GM23248 (cell line): ENCODE data around the gene OR7A17.

Experiments
- EZH2 ChIP-seq: fragments of 200-600 bp; sonication (generic); IDR thresholded peaks from 2 replicates; pipeline ENCODE4 v1.6.1; 2018; ENCODE audit warnings: antibody characterized with exemption, mild to moderate bottlenecking; ENCODE audit not compliant: insufficient read depth, poor library complexity, severe bottlenecking
- EZH2phosphoT487 ChIP-seq: fragments of 200-600 bp; sonication (generic); IDR thresholded peaks from 2 replicates; pipeline ENCODE4 v1.6.1; 2018; ENCODE audit warnings: antibody characterized with exemption, moderate library complexity, mild to moderate bottlenecking, low read depth; ENCODE audit not compliant: insufficient read depth

DNA sequence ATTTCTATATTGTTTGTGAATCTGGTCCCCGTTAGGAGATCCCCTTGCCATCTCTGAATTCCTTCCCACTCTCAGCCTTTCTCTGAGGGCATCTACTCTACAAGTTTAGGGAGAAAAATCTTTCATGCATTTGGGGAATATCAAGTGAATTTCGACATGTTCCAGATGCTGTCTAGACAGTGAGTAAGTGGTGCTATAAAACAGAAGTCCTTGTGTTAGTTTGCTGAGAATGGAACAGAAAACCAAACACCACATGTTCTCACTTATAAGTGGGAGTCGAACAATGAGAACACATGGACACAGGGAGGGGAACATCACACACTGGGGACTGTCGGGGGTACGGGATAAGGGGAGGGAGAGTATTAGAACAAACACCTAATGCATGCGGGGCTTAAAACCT is 42.4 kb downstream of the OR7A17 start:
- no peak for TF ChIP-seq EZH2phosphoT487
- no peak for TF ChIP-seq EZH2
